ENCODE results near the gene KCTD17.

Gene KCTD17

DNA sequence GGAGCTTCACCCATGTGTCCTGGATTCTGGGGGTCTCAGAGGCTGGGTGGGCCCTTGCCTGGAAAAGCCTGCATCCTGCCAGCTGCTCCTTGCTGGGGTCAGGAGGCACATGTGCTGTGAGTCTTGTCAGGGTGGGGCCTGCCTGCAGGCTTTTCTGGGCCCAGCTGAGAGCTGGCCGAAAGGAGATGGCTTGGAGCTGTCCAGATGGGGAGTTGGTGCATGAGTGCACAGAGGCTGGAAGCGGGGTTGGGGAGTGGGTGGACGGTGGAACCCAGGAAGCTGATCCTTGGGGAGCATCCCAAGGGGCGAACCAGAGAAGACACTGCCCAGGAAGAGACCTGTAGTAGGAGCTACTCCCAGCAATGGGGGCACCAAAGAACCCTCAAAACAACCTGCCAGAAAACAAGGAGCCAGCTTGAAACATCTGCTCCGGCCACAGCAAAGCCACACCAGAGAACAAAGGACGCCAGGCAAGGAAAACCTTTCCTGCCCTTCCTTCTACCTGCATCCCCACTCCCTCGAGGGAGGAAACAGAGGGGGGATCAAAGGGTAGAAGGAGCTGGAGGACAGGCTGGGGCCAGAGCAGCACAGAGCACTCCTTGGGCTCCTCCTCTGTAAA, 8.2 kb upstream of the KCTD17 start:
- DNase-seq (ENCODE audit: low spot score): no peak

DNA sequence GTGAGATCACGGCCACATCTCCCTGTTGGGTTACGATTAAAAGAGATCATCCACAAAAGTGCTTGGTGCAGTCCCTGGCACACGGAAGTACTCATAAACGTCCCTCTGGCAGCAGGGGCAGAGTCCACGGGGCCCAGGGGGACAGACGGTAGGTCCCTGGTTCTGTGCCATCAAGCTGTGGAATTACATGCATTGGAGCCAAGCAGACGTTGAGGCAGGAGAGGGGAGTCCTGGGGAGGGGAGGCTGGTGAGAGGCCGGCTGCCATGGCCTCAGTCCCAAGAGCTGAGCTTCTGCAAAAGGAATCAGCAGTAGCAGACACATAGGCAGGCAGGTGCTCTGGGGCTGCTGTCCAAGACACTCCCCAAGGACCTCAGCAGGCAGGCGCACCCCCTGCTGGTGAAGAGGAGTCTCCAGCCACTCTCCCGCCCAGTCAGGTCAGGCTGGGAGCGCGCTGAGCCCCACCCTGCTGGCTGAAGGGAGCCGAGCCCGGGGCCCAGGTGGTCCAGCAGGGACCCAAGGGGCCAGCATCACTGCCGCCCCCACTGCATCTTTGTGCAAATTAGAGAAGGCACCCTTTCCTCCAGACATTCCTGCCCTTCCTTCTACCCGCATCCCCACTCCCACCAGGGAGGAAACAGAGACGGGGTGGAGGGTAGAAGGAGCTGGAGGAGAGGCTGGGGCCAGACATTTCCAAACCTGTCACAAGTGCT, 7.6 kb upstream of the KCTD17 start:
- DNase-seq (ENCODE audit: low spot score): peak; percentile 35

DNA sequence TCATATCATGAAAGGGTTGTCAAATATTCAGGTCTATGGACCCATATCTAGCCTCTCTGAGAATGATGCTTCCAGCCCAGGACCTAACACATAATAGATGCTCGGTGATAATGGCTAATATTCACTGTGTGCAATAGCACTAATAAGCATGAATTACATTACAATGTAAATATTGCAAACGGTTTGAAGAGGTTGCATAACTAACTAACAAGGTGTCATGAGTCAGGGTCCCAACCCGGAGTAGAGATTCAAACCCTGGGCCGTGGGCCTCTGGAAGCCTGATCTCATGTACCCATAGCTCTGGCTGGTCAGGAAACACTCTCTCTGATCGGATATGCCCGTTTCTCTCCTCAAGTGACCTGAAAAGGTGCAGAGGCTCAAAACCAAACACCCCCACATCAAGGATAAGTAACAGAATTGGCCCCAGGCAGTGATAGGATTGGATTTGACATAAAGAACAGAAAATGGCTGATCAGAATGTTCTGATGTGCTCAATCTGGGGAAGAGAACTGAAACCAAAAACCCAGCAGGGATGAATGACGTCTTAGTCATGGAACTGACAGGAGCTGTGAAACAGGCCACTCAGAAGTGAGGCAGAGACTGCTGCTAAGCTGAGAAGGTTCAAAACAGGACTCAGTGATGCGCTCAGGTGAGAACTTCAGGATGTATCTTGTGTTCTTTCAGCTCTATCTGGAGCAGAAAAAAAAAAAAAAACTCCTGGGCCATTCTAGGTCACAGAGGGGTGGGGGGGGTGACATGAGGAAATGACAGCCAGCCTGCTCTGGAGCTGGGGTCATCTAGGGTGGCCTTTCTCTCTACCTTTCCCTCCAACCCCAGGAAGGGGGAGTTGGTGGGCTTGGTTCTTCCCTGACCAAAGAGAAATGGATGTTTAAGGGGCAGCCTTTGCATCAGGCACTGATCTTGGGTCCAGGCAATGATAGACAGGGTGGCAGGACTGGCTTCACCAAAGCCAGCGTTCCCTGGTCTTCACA, 6.6 kb upstream of the KCTD17 start:
- no peak for DNase-seq (ENCODE audit: low spot score)

DNA sequence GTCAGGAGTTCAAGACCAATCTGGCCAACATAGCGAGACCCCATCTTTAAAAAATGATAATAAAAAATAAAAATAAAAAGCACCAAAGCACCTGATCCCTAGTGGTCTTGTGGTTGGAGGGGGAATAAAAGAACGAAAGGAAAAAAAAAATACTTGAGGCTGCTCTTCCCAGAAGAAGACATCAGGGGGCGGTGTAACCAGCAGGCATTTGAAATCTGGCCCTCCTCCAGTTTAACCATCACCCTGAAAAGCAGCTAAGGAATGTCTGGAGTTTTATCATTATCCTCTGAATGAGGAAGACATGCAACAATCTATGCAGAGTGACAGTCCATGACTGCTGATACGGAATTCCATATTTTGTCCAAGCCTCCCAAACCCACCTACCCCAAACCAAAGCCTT, 5.6 kb upstream of the KCTD17 start:
- peak; percentile 9 for DNase-seq (ENCODE audit: low spot score)

DNA sequence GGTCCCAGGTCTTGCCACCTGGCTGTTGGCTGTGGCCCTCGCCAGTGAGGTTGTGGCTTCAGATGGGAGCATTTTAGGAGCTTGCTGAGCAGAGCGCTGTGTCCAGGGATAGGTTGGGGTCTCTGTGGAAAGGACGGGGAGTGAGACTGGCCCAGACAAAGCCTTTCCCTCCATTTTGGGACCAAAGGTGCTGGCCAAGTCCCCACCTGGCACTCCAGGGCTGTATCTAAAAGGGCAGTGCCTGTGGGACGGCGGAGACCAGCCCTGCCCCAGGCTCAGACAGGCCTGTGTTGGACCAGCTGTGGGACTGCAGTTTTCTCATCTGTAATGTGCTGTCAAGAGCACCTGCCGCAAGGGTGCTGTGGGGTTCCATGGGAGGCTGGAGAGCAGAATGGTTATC, 5.0 kb upstream of the KCTD17 start:
- no peak for DNase-seq (ENCODE audit: low spot score)

DNA sequence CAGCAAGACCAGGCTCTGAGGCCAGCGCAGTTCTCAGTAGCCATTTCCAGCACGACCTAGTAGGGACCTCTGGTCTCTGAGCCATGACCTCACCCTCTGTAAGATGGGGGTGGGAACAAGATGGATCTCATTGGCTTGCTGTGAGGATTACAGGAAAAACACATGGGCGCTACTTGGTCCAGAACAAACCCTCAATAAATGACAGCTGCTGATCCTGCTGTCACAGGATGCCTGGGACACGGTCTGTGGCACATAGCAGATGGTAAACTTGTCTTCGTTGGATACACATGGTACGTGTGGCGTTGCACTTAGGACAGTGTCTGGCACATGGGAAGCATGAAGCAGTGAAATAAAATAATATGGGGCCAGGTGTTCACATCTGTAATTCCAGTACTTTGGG, 4.5 kb upstream of the KCTD17 start:
- DNase-seq (ENCODE audit: low spot score): no peak

DNA sequence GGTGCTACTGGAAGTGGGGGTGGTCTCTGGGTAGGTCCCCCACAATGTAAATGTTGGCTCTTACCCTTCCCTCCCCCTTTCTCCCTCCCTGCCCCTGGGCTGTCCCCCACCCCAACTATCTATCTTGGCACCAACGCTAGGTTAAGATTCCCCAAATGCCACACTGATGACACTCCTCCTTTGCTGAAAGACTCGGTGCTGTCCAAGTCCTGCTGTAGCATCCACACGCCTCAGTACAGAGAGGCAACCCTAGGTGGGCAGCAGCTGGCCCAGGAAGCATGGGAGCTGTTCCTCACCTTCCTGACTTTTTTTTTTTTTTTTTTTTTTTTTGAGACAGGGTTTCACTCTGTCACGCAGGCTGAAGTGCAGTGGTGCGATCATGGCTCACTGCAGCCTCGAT, 3.4 kb upstream of the KCTD17 start:
- DNase-seq (ENCODE audit: low spot score): no peak

DNA sequence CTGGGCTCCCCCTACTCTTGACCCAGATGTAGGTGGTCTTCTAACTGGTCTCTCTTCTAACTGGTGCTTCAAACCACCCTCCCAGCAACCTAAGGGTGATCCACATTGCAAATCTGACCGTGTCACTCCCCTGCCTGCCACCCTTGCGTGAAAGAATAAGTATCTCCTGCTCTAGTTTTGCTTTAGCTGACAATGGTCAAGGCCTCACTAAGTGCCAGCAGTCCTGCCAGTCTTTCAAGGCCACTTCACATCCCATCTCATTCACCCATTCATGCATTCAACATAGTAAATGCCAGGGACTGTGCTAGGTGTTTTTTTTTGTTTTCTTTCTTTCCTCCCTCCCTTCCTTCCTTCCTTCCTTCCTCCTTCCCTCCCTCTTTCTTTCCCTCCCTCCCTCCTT, 2.3 kb upstream of the KCTD17 start:
- DNase-seq (ENCODE audit: low spot score): no peak

DNA sequence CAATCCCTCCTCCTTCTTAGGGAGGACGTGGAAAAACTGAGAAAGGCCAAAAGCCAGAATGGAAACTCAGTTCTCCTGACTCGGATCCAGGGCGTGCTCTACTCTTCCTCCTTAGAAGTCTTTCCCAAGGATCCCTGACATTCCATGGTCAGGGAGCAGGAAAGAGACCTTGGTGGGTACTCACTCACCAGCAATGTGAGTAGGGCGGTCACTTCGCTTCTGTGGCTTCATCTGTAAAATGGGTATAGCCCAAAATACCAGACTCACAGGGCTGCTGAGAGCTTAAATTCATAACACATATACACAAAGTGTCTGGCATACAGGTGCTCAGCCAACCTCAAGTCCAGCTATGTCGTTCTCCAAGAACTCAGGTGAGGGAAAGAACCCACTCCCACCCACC, 629 bp upstream of the KCTD17 start:
- no peak for DNase-seq (ENCODE audit: low spot score)

DNA sequence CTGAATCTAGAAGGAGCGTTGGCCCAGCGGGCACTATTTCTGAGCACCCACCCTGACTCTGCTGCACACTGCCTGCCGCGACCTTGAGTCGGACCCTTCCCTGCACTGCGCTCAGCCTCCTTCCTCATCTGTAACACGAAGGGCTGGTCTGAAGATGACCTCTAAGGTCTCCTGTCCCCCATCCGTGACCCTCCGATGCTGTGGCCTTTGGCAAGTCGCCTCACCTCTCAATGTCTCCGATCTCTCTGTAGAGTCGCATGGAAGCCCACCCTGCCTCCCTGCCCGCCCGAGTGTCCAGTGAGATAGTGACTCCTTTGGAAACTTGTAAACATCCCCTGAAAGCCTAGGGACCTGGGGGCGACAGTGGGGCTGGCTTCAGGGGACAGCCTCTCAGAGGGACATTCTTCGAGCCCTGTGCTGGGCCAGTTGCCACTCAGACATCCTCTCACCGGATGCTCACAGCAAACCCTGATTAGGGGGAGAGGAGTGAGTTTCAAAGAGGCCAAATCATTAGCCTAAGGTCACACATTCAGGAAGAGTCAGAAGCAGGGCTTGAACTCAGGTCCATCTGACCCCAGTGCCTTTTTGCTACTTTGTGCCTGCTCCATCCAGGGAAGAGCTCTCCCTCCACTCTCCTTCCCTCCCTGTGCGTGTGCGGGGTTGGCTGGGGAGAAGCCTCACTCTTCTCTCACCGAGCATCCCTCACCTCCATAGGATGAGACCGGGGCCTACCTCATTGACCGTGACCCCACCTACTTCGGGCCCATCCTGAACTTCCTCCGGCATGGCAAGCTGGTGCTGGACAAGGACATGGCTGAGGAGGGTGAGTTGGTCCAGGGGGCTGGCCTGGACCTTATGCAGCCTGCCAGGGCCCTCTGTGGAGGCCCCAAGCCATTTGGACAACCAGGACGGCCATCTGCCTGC, 1.1 kb downstream of the KCTD17 start:
- no peak for DNase-seq (ENCODE audit: low spot score)

DNA sequence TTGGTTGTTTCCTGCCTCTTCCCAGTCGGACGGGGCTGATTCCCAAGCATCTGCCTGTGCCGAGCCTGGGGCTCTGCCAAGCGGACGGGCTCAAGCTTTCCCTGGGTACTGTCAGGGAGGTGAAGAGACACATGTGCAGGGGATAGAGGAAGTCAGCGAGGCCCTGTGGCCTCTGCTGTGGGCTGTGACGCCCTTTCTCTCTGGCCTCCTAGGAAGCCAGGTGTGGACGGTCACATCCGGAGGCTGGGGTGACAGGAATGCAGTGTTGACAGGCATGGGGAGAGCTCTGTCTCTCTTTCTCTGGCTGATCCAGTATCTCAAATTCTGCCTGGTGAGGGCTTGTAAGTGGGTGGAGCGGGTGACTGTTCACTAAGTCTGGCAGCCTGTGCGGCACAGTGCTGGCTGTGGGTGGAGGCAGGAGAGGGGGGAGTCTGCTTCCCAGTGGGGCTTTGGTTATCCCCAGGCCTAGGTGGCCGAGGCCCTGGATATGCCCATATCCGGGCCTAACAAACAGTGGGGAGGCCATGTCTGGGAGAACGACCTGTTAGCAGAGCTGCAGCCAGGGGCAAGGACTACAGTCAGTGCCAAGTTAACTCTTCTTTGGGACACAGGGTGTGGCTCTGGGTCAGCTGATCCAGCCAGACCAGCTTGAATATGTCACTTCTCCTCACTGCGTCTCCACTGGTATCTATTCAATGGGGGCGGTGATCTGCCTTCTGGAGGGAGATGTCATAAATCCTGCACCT, 1.9 kb downstream of the KCTD17 start:
- no peak for DNase-seq (ENCODE audit: low spot score)

DNA sequence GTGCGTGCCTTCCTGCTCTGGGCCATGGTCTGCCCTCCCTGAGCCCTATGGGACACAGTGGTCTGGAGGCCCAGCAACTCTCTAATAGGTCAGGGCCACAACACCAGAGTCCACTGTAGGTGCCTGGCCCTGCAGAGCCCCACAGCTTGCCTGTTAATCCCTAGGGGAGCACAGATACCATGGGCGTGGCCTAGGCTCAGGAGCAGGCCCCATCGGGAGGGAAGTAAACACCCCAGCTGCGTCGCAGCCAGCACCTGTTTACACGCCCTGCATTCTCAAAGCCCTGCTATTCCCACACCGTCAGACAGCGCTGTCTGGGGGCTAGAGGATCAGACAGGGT, 2.5 kb downstream of the KCTD17 start:
- DNase-seq (ENCODE audit: low spot score): no peak

DNA sequence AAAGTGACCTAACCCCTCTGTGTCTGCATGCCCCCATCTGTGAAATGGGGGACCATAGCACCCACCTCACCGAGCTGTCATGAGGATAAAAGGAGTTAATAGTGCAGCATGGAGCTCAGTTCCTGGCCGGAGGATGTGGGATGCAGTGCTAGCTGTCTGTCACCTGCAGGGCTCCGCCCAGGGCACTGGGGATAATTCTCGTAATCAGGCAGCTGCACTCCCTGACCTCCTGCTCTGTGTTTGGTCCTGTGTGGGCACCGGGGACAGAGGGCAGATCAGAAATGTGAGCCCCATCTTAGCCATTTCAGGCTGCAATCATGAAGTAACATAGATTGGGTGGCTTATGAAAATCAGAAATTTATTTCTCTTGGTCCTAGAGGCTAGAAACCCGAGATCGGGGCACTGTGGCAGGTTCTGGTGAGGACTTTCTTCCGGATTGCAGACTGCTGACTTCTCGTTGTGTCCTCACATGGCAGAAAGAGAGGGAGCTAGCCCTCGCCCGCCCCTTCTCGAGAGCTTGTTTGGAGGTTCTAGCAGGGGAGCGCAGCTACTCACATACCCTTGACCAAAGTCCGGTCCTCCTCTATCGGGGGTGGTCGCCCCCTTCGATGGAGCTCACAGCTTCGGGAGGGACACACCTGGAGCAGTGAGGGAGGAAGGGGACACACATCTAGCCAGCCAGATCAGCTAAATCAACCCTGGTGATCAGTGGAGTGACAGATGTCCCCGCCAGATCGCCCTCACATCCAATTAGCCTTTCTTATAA, 3.2 kb downstream of the KCTD17 start:
- no peak for DNase-seq (ENCODE audit: low spot score)

DNA sequence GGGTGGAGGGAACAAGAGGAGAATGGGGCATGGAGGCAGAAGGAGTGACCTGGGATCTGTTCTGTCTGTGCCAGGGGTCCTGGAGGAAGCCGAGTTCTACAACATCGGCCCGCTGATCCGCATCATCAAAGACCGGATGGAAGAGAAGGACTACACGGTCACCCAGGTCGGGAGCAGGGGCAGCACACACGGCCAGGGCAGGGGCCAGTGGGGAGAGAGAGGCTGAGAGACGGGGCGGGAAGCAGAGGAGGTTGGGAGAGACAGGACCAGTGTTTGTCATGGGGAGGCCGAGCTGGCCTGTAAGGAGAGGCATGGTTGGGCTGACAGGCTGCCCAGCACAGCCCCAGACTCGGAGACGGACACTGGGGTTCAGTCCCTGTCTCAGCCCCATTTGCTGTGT, 4.7 kb downstream of the KCTD17 start:
- DNase-seq (ENCODE audit: low spot score): no peak

DNA sequence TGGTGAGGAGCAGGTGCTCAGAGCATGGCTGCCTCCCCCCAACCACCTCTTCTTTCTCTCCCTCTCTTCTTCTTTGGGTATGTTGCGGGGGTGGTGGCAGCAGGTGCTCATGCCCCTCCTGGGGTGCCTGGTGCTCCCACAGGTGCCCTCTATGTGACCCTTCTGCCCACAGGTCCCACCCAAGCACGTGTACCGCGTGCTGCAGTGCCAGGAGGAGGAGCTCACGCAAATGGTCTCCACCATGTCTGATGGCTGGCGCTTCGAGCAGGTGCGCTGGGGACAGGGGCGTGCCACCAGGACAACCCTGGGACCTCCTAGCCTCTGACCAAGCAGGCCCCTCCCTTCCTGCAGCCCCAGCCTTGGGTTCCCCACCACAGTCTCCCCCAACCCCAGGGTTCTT, 5.7 kb downstream of the KCTD17 start:
- no peak for DNase-seq (ENCODE audit: low spot score)

DNA sequence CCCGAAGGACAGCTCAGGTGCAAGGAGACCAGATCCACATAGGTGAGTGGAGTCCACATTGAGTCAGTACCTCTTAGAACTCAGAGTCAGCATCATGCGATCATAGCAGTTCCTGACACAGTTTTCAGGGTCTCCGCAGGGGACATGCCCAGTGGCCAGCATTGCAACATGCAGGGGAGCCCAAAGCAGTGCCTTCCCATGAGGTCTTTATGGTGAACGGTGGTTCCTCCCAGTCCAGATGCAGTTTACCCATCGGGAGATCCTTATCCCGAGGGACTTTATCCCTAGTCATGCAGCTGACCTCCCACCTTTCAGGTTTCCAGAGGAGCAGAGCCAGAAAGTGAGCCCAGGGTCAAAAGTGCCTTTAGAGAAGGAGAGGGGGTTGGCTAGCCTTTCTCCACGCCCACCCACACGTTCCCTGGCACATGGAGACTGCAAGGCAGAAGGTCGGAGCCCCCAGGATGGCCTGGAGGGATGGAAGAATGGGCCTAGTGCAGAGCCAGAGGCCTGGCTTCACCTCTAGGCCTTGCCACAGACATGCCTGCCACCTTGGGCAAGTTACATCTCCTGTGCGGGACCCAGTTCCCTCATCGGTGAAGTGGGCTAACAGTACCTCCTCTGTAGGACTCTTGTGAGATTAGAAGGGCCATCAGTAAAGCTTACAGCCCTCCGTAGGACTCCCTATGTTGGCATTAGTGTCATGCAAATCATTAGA, 6.4 kb downstream of the KCTD17 start:
- DNase-seq (ENCODE audit: low spot score): no peak

DNA sequence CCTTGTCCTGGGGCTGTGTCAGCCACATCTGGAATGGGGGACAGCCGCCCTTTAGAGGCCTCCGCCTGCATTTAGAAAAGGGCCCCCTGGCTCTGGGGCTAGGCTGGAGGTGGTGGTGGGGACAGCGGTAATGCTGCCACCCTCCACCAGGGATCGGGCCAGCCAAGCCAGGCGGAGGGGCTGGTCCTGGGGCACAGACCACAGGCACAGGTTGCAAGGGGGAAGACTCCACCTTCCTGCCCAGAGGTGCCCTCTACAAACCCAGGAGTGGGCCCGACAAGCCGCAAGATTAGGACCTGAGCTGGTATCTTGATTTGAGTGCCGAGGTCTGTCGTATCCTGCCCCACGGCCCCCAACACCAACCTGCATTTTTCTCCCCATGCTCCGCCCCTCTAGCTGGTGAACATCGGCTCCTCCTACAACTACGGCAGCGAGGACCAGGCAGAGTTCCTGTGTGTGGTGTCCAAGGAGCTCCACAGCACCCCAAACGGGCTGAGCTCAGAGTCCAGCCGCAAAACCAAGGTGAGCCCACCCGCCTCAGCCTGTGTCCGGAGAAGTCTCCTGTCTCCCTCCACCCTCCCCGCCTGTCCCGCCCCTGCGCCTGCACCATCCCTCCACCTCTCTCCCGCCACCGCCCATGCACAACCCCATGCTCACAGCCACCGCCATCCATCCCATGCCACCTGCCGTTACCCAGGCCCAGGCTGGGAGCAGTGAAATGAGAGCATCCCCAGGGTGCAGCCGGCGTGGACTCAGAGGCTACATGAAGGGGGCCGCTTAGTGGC, 7.6 kb downstream of the KCTD17 start:
- DNase-seq (ENCODE audit: low spot score): no peak

DNA sequence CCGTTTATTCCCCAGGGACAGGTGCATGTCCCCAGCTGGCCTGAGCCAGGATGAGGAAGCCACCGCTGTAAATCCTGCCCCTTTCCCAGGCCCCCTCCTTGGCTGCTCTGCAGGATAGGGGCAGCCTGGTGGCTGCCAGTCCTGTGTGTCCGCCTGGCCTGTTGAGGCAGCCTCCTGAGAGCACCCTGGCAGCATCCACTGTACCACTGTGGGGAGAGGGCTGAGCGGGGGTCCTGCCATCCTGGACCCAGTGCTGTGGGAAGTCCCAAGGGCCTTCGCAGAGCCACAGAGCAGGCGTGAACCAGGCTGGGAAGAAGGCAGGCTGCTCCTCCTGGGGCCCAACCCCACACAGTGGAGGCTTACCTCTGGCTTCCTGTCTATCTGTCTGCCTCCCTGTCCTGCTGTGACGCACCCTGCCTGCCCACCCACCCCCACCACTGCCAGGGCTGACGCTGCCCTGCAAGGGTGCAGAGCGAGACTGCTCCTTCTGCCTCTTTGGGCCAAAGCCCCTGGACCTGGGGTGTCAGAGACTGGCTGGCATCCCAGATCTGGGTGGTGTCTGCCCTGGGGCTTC, 8.4 kb downstream of the KCTD17 start:
- peak; percentile 11 for DNase-seq (ENCODE audit: low spot score)
